WTC11 (cell line): ENCODE measurements around the gene NUP214.

Source experiments
- CBFB ChIP-seq: sonication (generic); formaldehyde crosslinking; IDR thresholded peaks from 2 replicates; pipeline ENCODE4 v1.8.1; 2022; ENCODE audit warnings: mild to moderate bottlenecking, low read depth, missing genetic modification reagents
- FOXJ3 ChIP-seq: sonication (generic); formaldehyde crosslinking; IDR thresholded peaks from 2 replicates; pipeline ENCODE4 v1.9.0; 2021; ENCODE audit warnings: missing genetic modification reagents, mild to moderate bottlenecking, borderline replicate concordance
- FOXK1 ChIP-seq: sonication (generic); formaldehyde crosslinking; IDR thresholded peaks from 2 replicates; pipeline ENCODE4 v1.8.0; 2022; ENCODE audit warnings: mild to moderate bottlenecking, moderate library complexity, missing genetic modification reagents
- NR1H2 ChIP-seq: sonication (generic); formaldehyde crosslinking; IDR thresholded peaks from 2 replicates; pipeline ENCODE4 v1.9.0; 2021; ENCODE audit warnings: mild to moderate bottlenecking, moderate library complexity, missing genetic modification reagents
- ZNF671 ChIP-seq: fragments of 250-450 bp; sonication (Bioruptor Pico); IDR thresholded peaks from 2 replicates; pipeline ENCODE4 v1.8.0; 2021; ENCODE audit warnings: mild to moderate bottlenecking
- TF ChIP-seq, protein P1 (sequence below): fragments of 200-600 bp; IDR thresholded peaks from 2 replicates; pipeline ENCODE4 v1.8.0; 2022; ENCODE audit warnings: antibody characterized with exemption
- TF ChIP-seq, protein P2 (sequence below): sonication (generic); formaldehyde crosslinking; conservative IDR thresholded peaks from 2 replicates; pipeline ENCODE4 v1.8.1; 2023; ENCODE audit warnings: mild to moderate bottlenecking, low read depth, missing genetic modification reagents, moderate library complexity
- TF ChIP-seq, protein P3 (sequence below): sonication (generic); formaldehyde crosslinking; IDR thresholded peaks from 2 replicates; pipeline ENCODE4 v1.8.1; 2023; ENCODE audit warnings: mild to moderate bottlenecking, missing genetic modification reagents

DNA sequence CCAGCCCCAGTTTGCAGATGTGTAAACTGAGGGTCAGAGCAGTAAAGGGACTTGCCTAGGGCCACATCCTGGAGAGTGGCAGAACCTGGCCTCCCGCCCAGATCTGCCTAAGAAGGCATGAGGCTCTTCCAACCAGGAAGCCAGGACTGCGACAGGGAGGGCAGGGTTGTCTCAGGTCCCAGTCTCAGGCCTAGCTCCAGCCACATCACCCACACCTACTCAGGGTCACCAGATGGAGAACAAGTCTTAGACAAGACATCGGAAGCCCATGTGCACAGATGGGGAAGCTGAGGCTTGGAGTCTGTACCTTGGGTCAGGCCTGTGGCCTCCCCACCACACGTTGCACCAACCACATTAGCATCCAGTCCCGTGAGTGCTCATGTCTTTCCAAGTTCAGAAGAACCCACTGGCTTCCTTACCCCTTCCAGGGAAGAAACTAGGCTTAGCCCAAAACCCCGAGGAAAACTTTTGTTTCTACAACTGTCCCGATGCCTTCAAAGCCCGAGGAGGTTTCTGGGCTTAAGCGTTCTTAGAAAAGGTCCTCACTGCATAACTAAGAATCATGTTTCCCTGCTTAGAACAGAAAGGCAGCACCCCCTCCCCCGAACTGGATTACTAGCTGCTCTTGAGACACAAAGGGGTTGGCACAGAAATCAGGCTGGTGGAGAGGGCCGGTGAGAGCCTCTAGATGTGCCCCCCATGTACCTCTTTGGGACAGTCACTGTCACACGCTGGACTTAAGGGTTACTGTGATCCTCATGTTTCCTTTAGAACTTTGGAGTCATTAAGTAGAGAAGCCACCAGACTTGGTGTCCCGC lies 148.7 kb downstream of the NUP214 start:
- TF ChIP-seq, protein P1, sequence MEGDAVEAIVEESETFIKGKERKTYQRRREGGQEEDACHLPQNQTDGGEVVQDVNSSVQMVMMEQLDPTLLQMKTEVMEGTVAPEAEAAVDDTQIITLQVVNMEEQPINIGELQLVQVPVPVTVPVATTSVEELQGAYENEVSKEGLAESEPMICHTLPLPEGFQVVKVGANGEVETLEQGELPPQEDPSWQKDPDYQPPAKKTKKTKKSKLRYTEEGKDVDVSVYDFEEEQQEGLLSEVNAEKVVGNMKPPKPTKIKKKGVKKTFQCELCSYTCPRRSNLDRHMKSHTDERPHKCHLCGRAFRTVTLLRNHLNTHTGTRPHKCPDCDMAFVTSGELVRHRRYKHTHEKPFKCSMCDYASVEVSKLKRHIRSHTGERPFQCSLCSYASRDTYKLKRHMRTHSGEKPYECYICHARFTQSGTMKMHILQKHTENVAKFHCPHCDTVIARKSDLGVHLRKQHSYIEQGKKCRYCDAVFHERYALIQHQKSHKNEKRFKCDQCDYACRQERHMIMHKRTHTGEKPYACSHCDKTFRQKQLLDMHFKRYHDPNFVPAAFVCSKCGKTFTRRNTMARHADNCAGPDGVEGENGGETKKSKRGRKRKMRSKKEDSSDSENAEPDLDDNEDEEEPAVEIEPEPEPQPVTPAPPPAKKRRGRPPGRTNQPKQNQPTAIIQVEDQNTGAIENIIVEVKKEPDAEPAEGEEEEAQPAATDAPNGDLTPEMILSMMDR, result no peak
- TF ChIP-seq, protein P2, sequence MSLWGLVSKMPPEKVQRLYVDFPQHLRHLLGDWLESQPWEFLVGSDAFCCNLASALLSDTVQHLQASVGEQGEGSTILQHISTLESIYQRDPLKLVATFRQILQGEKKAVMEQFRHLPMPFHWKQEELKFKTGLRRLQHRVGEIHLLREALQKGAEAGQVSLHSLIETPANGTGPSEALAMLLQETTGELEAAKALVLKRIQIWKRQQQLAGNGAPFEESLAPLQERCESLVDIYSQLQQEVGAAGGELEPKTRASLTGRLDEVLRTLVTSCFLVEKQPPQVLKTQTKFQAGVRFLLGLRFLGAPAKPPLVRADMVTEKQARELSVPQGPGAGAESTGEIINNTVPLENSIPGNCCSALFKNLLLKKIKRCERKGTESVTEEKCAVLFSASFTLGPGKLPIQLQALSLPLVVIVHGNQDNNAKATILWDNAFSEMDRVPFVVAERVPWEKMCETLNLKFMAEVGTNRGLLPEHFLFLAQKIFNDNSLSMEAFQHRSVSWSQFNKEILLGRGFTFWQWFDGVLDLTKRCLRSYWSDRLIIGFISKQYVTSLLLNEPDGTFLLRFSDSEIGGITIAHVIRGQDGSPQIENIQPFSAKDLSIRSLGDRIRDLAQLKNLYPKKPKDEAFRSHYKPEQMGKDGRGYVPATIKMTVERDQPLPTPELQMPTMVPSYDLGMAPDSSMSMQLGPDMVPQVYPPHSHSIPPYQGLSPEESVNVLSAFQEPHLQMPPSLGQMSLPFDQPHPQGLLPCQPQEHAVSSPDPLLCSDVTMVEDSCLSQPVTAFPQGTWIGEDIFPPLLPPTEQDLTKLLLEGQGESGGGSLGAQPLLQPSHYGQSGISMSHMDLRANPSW (CRISPR knock-in tag), result no peak
- TF ChIP-seq CBFB (no peak), FOXJ3 (CRISPR knock-in tag) (no peak), NR1H2 (CRISPR knock-in tag) (no peak), FOXK1 (no peak), ZNF671 (CRISPR knock-in tag) (no peak)
- TF ChIP-seq, protein P3, sequence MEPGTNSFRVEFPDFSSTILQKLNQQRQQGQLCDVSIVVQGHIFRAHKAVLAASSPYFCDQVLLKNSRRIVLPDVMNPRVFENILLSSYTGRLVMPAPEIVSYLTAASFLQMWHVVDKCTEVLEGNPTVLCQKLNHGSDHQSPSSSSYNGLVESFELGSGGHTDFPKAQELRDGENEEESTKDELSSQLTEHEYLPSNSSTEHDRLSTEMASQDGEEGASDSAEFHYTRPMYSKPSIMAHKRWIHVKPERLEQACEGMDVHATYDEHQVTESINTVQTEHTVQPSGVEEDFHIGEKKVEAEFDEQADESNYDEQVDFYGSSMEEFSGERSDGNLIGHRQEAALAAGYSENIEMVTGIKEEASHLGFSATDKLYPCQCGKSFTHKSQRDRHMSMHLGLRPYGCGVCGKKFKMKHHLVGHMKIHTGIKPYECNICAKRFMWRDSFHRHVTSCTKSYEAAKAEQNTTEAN, result no peak
